ENCODE data around the gene MRAS.

MRAS gene

DNA sequence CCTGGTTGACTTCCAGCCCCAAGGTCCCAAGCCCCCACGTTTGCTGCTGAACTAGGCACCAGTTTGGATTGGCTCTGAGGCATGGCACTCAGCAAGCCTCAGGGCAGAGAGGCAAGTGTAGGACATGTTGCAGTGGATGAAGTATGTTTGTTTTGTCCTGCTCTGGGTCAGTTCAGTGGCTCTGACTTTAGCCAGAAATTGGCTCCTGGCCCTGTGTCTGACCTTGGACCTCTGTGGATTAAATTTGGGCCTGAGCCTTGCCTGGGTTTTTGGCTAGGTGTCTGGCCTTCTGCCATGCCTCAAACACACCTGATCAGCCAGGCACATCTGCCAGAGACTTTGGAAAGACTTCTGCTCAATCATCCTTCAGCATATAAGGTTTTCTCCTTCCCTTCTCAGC lies 3.6 kb upstream of the MRAS start:
- DNase-seq: no peak

DNA sequence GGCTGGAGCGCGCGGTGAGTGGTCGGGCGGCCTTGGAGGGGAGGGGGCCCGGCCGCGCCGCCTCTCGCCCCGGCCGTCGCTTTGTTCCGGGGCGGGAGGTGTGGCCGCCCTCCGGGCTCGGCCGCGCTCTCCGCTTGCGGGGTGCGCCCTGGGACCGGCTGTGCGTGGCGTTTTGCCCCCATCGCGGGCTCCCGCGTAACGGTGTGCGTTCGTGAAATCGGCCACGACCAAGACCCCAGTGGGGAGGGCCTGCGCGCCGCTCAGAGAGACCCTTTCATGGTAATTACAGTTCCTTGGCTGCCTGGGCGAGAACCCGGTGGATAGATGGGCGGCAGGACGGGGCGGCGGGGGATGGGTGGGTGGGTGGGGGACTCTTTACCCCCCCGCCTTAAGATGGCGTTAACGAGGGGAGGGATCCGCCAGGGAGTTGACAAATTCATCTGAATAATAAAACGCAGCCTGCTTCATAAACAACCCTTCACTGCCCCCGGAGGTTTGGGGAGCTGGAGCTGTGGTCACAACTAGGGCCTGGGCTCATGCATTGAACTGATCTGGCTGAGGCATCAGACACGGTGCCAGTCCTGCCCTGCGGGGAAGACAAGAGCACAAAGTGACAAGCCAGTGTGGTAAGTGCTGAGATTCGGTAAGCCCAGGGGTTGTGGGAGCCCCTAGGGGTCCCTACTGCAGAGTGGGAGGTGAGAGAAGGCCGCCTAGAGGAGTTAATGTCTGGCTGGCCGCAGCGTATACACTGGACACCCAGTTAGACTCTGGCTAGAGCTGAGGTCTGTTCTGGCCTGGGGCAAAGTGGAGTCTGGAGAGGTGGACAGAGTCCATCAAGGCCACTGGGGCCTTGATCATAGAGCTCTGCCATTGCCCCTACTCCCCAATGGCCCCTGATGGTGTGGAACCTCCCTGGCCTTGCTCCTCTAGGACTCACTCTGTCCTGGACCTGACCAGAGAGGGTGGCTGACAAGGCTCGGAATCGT lies 668 bp downstream of the MRAS start:
- DNase-seq: no peak

DNA sequence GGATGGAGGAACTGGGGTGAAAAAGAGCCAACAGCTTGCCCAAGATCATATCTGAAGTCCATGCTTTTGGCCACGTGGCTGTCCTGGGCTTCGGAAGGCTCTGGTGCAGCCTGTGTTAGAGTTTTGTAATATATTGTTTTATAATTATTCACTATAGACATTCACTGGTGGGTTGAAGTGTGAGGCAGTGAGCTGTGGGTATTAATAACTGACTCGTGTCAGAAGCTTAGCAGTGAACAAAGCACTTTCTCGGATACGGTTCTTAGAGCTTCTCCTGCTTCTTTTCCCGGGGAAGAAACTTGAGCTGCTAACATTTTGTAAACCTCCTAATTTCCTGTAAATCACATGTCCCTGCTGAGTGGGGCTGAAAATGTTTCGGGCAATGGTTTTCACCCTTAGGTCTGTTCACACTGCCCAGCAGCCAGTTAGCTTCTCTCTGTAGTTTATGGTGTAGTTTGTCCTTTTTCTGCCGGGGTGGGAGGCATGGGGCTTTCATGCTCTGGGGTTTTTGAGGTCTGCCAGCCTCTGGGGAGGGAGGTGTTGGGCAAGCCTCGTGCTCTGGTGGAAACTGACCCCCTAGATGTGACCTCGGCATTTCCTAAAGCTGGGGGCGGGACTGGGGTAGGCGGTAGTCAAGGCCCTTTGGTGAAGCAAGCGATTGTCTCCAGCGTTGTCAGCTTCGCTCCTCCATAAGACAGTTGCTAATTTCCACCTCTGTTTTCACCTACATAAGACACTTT lies 1.7 kb downstream of the MRAS start:
- DNase-seq: no peak

DNA sequence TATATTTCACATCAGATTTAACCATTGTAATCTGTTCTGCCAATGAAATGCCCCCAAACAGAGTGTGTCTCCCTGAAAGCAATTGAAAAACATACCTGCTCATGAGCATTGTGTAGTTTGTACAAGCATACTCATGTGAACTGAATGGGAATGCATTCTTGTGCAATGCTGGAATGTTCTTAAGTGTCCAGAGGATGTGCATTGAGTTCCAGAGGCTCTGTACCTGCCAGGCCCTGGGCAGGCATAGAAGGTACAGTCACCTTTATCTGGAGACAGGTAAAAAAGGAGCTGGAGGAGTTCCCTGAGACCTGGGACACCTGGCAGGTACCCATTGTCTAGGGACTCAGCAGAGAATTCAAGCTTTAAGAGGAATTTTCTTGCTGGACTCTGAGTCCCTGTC lies 2.8 kb downstream of the MRAS start:
- no peak for DNase-seq

DNA sequence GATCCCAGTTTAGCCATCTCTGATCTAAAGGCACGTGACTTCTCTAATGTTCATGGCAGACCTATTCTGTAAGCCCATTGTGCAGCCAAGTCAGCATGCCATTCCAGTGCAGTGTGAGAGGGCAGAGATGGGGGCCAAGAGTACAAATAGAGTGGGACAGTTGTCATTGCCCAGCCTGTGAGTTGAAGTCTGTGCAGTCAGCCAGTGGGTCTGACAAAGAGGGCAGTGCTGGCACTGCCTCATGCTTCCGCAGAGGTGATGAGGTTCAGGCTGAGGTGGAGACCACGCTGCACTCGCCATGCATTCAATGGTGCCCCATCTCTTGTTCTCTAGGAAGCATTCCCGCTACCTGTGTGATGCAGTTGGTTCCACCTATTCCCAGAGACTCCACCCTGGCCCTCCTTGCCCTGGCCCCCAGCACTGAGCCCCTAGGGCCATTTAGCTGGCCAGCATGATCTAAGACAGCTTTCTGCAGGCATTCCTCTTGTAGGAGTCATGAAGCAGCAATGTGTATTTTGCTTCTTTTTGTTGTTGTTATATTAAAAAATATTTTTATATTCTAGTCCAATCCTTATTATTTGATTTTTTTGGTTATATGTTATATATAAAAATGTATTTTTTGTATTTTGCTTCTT lies 3.7 kb downstream of the MRAS start:
- DNase-seq: no peak

DNA sequence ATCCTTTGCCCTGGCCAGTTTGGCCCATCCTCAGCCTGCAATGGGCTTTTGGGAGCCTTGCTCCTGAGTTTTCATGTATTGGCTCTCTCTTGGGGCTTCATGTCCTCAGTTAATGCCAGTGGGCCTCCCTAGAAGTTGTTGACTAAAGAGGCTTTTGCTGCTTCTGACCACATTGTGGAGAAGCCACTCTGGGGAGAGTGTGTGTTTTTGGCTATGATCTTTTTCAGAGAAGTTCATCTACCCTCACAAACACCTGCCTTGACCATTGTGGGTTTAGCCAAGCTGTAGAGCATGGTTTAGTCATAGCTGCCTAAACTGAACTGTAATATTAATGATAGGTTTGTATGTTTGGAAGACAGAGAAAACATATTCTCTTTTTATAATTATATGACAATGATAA lies 6.0 kb downstream of the MRAS start:
- no peak for DNase-seq

DNA sequence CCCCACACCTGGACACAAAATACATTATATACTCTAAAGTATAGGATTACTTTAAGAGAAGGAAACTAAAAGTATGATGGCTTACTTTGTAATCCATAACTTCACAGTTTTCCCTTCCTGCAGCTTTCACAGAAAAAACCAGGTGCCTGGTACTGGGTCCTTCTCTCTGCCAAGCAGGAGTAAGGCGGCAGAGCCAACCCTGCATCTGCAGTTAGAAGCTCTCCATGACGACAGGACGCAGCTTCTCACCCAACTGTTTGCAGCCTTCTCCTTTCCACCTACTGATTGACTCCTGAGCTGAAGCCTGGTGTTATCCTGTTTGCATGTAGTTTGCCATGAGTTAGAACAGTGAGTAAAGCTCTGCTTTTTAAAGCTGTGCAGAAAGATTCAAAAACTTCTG lies 6.7 kb downstream of the MRAS start:
- no peak for DNase-seq

DNA sequence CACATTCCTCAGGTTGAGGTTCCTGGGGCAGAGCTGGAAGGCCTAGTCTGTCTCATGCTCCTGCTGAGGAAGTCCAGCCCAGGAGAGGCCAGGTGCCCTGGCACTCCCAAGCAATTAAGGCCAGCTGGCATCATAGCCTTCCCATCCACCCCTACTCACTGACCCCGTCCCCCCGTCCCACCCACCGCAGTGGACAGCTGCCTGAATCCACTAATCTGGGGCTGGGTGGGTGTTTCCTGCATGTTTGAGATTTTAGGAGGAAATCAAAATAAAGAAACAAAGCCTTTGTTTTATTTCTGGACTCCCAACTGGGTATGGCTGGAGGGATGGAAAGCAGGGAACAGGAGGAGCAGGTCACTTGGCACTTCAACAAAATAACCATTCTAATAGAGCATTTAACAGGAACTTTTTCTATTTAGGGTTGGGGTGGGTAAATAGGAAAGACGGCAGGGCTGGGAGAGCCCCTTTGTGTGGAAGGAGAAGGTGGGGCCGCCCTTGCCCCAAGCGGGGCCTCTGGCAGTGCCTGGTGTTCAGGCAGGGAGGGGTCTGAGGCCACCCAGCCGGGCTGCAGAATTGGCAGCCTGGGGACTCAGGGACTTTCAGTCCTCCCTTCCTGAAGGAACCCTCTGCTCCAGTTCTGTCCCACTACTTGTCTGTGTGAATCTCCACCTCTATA lies 8.5 kb downstream of the MRAS start:
- DNase-seq: no peak

DNA sequence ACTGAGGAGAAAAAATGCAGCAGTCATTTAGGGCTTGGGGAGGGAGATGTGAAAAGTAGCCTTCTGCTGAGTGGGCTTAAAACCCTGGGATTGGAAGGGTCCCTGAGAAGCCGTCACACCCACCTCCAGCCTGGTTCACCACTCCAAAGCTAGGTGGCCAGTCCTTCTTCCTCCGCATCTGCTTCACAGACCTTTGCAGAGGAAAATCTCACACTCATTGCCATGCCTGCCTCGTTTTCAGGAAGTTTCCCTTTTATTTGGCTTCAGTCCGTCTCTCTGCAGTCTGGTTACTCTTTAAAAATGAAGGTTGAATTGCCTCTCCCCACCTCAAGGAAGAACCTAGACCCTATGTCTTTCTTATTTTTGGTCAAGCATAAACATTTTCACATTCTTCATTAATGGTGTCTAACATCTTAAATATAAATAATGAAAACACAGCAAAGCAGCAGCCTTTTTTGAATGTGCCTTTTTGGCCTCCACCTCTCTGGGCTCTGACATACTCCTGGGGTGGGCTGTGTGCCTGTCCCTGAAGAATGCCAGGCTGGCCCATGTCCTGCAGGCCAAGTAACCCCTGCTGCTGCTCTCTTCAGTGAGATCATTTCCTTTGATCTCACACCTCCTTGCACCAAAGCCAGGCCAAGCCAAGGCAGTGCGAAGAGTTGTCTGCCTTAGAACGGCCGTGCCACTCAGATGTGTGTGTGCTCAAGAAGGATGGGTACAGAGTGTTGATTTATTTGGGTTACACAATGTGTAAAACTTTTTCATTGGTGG lies 11.0 kb downstream of the MRAS start:
- DNase-seq: no peak

DNA sequence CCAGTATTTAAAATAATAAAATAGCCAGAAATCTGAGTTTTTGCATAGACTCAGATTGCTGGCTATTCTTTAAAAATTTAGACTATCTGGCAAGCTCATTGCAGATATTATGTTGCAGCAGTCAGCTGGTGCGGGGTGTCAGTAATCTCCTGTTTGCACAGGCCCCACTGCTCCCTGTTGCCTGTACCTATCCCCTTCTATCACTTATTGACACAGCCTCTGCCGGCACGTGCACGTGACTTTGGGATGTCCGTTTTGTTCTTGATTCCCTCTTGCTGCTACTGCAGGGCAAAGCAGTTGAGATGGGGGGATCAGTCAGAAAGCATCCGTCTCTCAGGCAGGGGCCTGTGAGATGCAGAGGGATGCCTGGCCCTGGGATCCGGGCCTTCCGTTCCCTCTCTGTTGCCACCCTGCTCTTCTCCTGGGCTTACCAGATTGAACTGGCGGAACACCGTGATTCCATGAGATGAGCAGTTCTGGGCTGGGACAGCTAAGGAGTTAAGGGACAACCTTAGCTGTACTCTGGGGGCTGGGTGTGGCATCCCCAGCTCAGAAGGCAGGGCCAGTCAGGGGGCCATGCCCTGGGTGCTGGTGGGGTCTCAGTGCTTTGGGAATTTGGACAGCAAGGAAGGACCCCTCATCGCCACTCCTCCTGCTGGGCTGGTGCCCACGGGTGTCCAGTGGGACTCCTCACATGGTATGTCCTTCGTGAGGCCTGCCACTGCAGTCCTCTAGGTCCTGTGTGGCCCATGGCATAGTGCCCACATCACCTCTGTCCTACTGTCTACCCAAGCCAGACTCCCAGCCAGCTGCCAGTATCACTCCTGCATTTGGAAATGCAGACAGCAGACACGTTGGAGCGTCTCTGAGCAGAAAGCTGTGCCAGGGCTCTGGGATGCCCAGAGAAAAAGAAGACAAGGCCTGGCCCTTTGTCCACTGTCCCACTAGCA lies 11.8 kb downstream of the MRAS start:
- DNase-seq: no peak

DNA sequence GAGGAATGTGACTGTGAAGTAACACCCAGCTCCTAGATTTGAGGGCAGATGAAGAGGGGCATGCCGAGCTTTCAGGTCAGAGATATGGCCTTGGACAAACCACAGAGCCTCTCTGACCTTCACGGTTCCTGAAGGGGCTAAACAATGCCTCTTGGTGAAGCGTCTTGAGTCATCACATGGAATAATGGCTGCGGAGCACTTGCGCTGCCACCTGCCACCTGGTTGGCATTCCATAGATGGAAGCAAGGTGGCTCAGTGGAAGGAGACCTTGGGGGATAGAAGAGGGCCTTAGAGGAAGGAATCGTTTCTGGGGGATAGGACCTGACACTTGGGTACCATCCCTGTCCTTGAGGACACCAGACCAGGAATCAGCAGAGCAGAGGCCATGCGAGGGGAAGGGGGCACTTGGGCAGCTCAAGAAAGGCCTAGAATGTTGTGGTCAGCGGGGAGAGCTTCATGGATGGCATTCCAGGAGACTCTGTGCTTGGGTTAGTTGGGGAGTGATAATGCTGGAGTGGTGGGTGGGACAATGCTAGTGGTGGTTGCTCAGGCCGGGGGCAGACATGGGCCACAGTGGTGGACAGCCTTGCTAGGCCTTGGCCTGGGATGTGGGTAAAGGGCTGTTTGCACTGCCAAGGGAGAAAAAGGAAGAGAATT lies 12.6 kb downstream of the MRAS start:
- no peak for DNase-seq

DNA sequence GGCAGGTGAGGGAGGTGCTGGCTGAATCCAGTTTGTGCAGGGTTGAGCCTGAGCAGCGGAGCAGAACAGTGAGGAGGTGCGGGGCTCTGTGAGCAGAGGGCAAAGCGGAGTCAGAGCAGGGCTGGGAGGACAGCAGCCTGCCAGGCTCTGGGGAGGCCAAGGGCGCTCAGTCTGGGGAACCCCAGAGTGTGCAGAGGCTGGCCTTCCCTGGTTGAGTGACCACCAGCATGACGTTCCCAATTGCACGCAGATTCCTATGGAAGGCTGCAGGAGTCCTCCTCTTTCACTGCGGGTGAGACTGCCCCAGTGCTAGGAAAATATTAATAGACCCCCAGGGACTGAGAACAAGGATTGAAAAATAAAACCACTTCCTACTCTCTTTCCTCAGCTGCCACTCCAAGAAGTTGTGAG lies 13.2 kb downstream of the MRAS start:
- DNase-seq: no peak

DNA sequence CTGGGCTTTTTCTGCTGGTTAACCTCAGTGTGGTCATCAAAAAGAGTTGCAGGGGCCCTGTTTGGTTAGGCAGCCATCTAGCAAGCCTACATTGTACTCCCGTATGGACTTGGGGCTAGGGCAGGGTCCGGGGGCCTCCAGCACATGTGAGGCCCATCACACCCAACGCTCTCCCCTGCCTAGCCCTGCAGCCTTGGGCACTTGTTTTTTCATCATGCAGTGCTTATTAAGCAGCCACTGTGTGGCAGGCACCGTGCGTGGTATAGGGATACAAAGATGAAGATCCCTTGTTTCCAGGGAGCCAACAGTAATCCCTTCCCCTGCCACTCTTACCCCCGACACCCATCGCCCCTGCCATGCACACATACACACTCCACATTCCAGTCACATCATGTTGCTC lies 14.2 kb downstream of the MRAS start:
- no peak for DNase-seq

DNA sequence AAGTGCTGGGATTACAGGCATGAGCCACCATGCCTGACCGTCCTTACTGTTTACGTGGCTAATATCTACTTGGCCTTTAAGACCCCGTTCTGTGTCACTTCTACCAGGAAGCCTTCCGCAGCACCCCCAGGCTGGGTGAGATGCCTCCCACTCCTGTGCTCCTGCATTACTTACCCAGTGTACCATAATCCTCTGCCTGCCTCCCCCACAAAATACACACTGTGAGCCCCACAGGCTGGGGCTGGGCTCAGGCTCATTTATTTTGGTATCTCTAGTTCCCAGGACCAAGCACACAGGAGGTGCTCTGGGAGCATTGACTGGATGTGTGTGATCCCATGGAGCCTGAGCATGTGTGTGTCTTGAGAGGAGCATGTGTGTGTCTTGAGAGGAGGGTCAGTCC lies 14.9 kb downstream of the MRAS start:
- DNase-seq: no peak

DNA sequence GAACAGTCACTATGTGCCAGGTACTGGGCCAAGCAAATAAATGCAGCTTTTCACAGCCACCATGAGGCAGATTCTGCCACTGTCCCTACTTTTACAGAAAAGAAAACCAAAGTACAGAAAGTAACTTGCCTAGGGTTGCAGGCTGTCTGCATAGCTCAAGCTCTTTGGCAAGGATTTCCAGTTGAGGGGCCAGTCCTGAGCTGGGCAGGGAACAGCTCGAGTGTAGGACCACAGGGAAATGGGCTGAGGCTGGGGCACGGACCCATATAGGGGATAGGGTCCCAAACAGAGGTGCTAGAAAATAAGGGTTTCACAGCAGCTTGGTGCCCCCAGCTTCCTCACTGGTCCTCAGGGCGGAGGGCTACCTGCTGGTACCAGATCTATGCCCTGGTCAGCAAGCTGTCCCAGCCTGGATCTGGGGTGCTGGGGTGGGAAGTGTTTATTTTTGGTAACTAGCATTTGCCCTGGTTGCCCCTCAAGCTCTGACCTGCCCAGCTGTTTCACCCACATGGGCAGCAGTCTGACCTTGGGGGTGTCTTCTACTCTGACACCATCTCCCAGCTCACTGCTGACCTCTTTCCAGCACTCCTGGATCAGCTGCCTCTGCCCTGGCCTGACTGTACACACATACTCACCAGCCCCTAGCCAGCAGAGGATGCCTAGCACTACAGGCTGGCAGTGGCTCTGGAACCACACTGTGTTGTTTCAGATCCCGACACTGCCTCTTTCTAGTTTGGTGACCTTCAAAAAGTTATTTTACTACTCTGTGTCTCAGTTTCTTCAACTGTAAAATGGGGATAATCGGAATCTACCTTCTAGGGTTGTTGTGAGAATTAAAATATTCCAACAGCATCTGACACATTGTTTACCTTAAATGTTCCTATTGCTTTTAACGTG lies 16.2 kb downstream of the MRAS start:
- DNase-seq: no peak

DNA sequence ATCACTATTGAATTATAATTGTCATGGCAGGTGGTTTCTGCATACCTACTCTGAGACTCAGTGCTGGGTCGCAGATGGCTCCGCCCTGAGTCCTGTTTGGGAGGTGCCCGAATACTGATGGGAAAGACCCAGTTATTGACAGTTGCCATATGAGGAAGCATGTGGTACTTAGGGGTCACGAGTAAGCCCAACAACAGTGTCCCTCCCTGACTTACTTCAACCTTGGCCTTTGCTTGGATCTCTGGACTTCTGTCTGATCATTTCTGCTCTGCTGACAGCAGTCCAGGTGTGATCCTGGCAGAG lies 16.8 kb downstream of the MRAS start:
- DNase-seq: no peak

DNA sequence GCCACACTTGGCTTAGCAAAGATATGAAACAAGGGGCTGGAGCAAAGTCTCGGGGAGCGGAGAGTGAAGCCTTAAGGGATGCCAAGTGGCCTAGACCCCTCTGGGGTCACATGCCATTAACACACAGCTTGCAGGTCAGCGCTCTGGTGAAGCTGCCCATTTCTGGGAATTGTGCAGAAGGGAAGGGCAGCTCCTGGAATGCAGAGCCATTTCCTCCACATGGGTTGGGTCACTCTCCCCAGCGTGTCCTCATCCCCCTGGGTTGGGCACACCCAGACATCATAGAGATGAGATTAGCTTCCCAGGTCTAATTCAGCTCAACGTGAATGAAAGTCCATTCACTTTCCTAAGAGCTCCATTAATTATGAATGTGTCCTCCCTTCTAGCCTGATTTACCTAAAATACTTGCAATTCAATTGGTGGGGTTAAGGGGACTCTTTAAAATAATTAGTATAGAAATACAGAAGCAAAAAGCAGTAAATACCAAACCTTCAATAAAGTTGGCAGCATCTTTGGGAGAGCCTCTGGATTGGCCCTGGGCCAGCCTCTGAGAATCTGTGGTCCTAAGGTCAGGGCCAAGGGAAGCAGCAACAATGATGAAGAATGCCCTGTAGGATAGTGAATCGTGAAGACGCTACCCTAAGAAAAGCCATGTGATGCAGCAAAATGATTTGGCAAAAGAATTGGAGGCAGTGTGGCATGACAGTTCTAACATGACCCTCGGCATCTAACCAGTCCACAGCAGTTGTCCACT lies 17.8 kb downstream of the MRAS start:
- no peak for DNase-seq

DNA sequence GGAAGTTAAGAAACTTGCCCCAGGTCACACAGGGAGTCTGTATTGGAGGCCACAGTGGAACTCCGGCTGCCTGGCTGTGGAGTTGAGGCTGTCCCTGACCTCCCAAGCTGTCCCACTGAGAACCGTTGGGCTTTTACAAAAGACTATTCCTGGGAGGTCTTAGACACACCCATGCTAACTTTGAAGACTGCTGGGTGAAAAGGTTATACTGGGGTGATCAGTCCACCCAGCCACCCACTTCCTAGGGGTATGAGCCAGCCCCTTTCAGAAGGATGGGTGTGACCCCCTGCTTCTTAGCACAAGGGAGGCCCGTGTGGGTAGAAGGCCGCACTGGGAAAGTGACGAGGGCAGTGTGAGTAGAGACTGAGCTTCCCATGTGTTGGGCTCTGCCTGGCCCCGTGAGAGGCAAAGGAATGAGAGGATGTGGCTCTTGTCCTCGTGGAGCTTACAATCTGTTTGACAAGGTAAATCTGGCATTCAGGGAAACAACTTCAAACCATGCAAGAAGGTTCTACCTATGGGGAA lies 19.0 kb downstream of the MRAS start:
- no peak for DNase-seq

DNA sequence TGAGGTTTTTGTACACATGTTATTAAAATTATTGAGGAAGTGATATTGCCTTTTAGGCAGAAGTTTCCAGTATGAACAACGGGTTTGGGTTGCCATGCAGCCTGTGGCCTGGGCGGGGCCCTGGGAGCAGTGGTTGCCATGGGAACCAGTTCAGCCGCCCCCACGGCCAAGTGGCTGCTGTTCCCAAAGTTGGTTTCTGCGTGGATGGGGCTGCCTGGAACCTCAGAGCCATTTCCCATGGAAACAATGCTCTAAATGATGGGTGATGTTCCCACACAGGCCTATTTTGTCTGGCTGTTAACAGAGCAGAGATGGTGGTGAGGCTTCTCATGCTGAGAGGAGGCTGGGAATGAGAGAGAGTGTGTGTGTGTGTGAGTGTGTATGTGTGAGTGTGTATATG lies 19.5 kb downstream of the MRAS start:
- peak; percentile 30 for DNase-seq

All from CD4-positive, alpha-beta T cell treated with Interleukin-12 subunit alpha and Interleukin-12 subunit beta, for 1 hour (primary cell).